Activated CD8-positive, alpha-beta T cell treated with anti-CD3 and anti-CD28 coated beads for 36 hours (primary cell): ENCODE results near the gene HPCAL4. TPM values are rescaled to one million over a fixed set of nuclear protein-coding genes. Genes with fewer than 3 reads are reported as not detected.

ENCODE experiments used
- ATAC-seq: fragments of 200-7000 bp; cut with Tn5 transposase; one replicate; pipeline ENCODE4 v1.10.0; 2021; ENCODE audit warnings: mild to moderate bottlenecking, moderate library complexity
- CTCF ChIA-PET: fragments of 350-600 bp; sonication (Branson Sonifier 250); formaldehyde crosslinking; loops from one replicate; lab custom pipeline; 2021; ENCODE audit warnings: antibody characterized with exemption; lab: Charles Lee
- POLR2A ChIA-PET: fragments of 350-600 bp; sonication (Branson Sonifier 250); formaldehyde crosslinking; loops from one replicate; lab custom pipeline; 2021; ENCODE audit warnings: antibody characterized with exemption; lab: Charles Lee
- DNase-seq: peaks from one replicate; pipeline ENCODE4 v3.0.0-alpha.2; 2020
- H3K27ac Mint-ChIP-seq: one replicate; pipeline ENCODE4 v1.8.0; 2021; ENCODE audit warnings: mild to moderate bottlenecking, mixed read lengths
- H3K27me3 Mint-ChIP-seq: one replicate; pipeline ENCODE4 v1.8.0; 2021; ENCODE audit warnings: mixed read lengths
- H3K36me3 Mint-ChIP-seq: one replicate; pipeline ENCODE4 v1.8.0; 2021; ENCODE audit warnings: low read depth, mixed read lengths
- H3K4me1 Mint-ChIP-seq: one replicate; pipeline ENCODE4 v1.8.0; 2021; ENCODE audit warnings: low read depth, mixed read lengths
- H3K4me3 Mint-ChIP-seq: one replicate; pipeline ENCODE4 v1.8.0; 2021; ENCODE audit warnings: mild to moderate bottlenecking, moderate library complexity, mixed read lengths
- H3K9me3 Mint-ChIP-seq: one replicate; pipeline ENCODE4 v1.8.0; 2021; ENCODE audit warnings: mixed read lengths
- intact Hi-C: fragments of 100-400 bp; cut with micrococcal nuclease; formaldehyde crosslinking; loops from one replicate; pipeline ENCODE4 v1.10.0; 2022
- total RNA-seq, 2 experiments: library from RNA; stranded (reverse); gene quantifications; one replicate each; pipeline ENCODE4 v1.2.3, GENCODE V29; 2021
- TF ChIP-seq, protein P1 (sequence below): fragments of 200-600 bp; IDR thresholded peaks from one replicate; pipeline ENCODE4 v1.8.0; 2022; ENCODE audit warnings: antibody characterized with exemption, mild to moderate bottlenecking

The HPCAL4 gene
- total RNA-seq, 2 experiments from 2014 or later = 2.8 to 3.0 TPM

DNA sequence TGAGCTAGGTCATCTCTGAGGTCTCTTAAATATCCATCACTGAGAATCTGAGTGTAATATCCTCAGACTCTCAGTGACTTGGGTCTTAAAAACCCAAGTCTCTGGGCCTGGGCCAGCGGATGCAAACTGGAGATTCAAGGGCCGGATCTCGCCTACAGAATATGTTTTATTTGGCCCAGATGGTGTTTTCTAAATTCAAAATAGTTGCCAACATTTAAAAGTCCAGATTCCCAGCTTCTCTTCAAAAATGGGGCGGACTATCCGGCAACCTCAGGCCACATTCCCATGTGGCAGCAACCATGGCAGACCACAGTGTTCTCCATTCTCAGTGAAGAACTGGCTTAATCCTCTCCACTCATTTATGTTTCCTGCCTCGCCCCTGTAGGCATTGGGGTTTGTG, 39.1 kb downstream of the HPCAL4 start:
- Mint-ChIP-seq H3K4me3 (no peak overlapping the region), H3K27me3 (peaks cover 8% of the 10 kb centered on the region), H3K4me1 (peaks cover 6% of the 10 kb centered on the region), H3K36me3 (no peaks in the 10 kb centered on the region), H3K27ac (no peak overlapping the region), H3K9me3 (no peaks in the 10 kb centered on the region)
- ATAC-seq = no peak
- TF ChIP-seq, protein P1, sequence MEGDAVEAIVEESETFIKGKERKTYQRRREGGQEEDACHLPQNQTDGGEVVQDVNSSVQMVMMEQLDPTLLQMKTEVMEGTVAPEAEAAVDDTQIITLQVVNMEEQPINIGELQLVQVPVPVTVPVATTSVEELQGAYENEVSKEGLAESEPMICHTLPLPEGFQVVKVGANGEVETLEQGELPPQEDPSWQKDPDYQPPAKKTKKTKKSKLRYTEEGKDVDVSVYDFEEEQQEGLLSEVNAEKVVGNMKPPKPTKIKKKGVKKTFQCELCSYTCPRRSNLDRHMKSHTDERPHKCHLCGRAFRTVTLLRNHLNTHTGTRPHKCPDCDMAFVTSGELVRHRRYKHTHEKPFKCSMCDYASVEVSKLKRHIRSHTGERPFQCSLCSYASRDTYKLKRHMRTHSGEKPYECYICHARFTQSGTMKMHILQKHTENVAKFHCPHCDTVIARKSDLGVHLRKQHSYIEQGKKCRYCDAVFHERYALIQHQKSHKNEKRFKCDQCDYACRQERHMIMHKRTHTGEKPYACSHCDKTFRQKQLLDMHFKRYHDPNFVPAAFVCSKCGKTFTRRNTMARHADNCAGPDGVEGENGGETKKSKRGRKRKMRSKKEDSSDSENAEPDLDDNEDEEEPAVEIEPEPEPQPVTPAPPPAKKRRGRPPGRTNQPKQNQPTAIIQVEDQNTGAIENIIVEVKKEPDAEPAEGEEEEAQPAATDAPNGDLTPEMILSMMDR = no peak
- no peak for DNase-seq
- intact Hi-C loops = loop anchor here (1.0 kb wide), 1 partner anchor 46 kb away; no protein-coding TSS in a partner anchor
- ChIA-PET CTCF (interaction anchor here (0.8 to 11.2 kb wide), 5 partner anchors 13 to 63 kb away, joined by 3 to 329 read pairs (median 5); partner anchors contain the start of genes HEYL and NT5C1A), POLR2A (interaction anchor here (1.5 kb wide), 1 partner anchor 48 kb away, joined by 3 read pairs; no protein-coding TSS in a partner anchor)

DNA sequence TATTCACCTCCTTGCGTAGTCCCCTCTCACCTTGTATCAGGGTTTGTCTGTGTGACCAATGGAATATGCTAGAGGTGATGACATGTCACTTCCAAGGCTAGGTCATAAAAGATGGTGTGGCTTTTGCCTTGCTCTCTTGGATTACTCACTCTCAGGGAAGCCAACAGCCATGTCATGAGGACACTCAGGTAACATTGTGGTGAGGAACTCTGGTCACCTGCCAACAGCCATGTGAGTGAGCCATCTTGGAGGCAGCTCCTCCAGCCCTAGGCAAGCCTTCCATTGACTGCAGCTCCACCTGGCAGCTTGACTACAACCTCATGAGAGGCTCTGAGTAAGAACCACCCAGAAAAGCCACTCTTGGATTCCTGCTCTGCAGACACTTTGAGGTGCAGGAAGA, 40.8 kb downstream of the HPCAL4 start:
- CTCF ChIA-PET = interaction anchor here (4.0 to 4.9 kb wide), 2 partner anchors 7 to 44 kb away, joined by 25 to 39 read pairs; no protein-coding TSS in a partner anchor
- peaks cover 6% of the 10 kb centered on the region for H3K4me1 Mint-ChIP-seq
- DNase-seq = no peak

DNA sequence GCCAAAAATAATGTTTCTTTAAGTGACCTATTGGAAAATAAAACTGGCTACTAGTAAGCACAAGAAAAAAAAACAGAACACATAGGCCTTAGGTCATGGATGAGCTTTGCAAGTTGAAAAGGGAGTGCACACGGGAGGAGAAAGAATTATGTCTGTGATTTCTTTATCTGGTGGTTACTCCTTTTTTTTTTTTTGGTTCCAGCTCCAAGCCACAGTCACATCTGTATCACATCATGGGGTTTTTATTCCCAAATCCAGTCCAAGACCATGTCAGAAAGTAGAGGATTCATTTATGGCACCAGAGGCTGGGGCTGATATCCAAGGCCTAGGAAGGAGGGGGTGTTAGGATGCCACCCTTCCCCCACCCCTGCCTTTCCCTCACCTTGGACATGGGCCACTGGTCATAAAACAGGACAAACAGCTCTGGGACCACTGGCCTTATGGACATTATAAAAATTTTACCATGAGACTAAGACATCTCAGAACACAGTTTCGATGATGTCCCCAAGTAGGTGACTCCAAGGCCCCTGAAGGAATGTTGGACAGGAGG, 41.5 kb downstream of the HPCAL4 start:
- TF ChIP-seq, protein P1 = no peak
- Mint-ChIP-seq H3K27ac (no peak overlapping the region), H3K4me3 (no peak overlapping the region), H3K4me1 (peaks cover 6% of the 10 kb centered on the region), H3K27me3 (peaks cover 8% of the 10 kb centered on the region), H3K9me3 (no peaks in the 10 kb centered on the region), H3K36me3 (no peaks in the 10 kb centered on the region)
- ATAC-seq (no peak), DNase-seq (no peak)
- intact Hi-C loops = no loop called here
- ChIA-PET CTCF (interaction anchor here (4.0 to 4.9 kb wide), 2 partner anchors 8 to 44 kb away, joined by 25 to 39 read pairs; no protein-coding TSS in a partner anchor), POLR2A (no interaction called here)

More for the DNA sequence above, 40.8 kb downstream of the HPCAL4 start:
- Mint-ChIP-seq H3K27ac (no peak overlapping the region), H3K36me3 (no peaks in the 10 kb centered on the region), H3K27me3 (peaks cover 8% of the 10 kb centered on the region), H3K4me3 (no peak overlapping the region), H3K9me3 (no peaks in the 10 kb centered on the region)
- TF ChIP-seq, protein P1 = no peak
- POLR2A ChIA-PET = interaction anchor here (1.3 kb wide), 1 partner anchor 9 kb away, joined by 3 read pairs; no protein-coding TSS in a partner anchor
- no peak for ATAC-seq
- intact Hi-C loops = no loop called here

GRCh38 chr1:39648496-39648895, 42.7 kb downstream of the HPCAL4 start:
- no peaks in the 10 kb centered on the region for H3K9me3 Mint-ChIP-seq
- no peak overlapping the region for H3K27ac Mint-ChIP-seq
- ATAC-seq (no peak), DNase-seq (no peak)
- ChIA-PET CTCF (interaction anchor here (1.9 to 4.9 kb wide), 3 partner anchors 9 to 43 kb away, joined by 5 to 39 read pairs (median 25); no protein-coding TSS in a partner anchor), POLR2A (no interaction called here)
- H3K36me3 Mint-ChIP-seq = no peaks in the 10 kb centered on the region
- no peaks in the 10 kb centered on the region for H3K27me3 Mint-ChIP-seq
- H3K4me3 Mint-ChIP-seq = no peak overlapping the region
- intact Hi-C loops = no loop called here
- TF ChIP-seq, protein P1 = no peak
- H3K4me1 Mint-ChIP-seq = peaks cover 3% of the 10 kb centered on the region

DNA sequence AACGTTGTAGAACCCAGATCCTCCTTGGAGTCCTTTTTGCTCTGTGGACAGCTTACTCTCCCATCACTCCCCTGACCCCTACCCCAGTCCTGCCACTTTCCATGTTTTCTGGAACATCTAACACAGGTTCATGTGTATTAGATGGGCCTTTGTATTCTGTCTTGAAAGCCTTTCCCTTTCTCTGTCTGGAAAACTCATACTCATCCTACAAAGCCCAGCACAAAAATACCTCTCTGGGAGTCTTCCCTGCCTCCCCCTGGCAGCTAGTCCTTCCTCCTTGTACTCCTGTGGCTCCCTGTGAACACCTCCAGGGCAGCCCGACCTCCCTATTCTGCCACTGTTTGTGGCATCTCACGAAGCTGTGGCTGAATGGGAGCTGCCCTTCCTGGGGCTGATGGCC, 44.0 kb downstream of the HPCAL4 start:
- TF ChIP-seq, protein P1 = no peak
- POLR2A ChIA-PET = interaction anchor here (0.7 to 1.2 kb wide), 4 partner anchors 9 to 91 kb away, joined by 3 to 4 read pairs (median 3); partner anchors contain the start of gene PPIE
- peaks cover 3% of the 10 kb centered on the region for H3K27me3 Mint-ChIP-seq
- H3K27ac Mint-ChIP-seq = no peak overlapping the region
- H3K4me1 Mint-ChIP-seq = no peaks in the 10 kb centered on the region
- H3K36me3 Mint-ChIP-seq = no peaks in the 10 kb centered on the region
- no peak overlapping the region for H3K4me3 Mint-ChIP-seq
- DNase-seq (no peak), ATAC-seq (no peak)
- H3K9me3 Mint-ChIP-seq = no peaks in the 10 kb centered on the region
- intact Hi-C loops = no loop called here
- CTCF ChIA-PET = interaction anchor here (1.0 to 4.9 kb wide), 5 partner anchors 11 to 78 kb away, joined by 3 to 39 read pairs (median 5); no protein-coding TSS in a partner anchor
